GM11168 (cell line): Measurements from ENCODE around the gene BTBD9.

Experiments
- in situ Hi-C: fragments of 300-500 bp; cut with MboI; formaldehyde crosslinking; loops from one replicate; pipeline ENCODE4 v1.12.0; 2022; ENCODE audit warnings: low sequenced_read_pairs; ENCODE audit not compliant: unreplicated experiment

BTBD9 gene

GRCh38 chr6:38492031-38492430 is 147.7 kb downstream of the BTBD9 start:
- in situ Hi-C loops: loop anchor here (10.0 kb wide), 2 partner anchors 457 to 697 kb away; no protein-coding TSS in a partner anchor

- in situ Hi-C loops: loop anchor here (10.0 kb wide), 2 partner anchors 455 to 695 kb away; no protein-coding TSS in a partner anchor
These were observed 149.8 kb downstream of the BTBD9 start for GRCh38 chr6:38489951-38490350.

- in situ Hi-C loops: no loop called here
These were observed 152.3 kb downstream of the BTBD9 start for GRCh38 chr6:38487423-38487822.

GRCh38 chr6:38485488-38485887 is 154.2 kb downstream of the BTBD9 start:
- in situ Hi-C loops: no loop called here

- in situ Hi-C loops: no loop called here
These were observed 155.1 kb downstream of the BTBD9 start for GRCh38 chr6:38484656-38485055.

- in situ Hi-C loops: no loop called here
These were observed 156.2 kb downstream of the BTBD9 start for GRCh38 chr6:38483526-38483925.

- in situ Hi-C loops: no loop called here
These were observed 157.3 kb downstream of the BTBD9 start for GRCh38 chr6:38482466-38482865.

GRCh38 chr6:38481851-38482250 is 157.9 kb downstream of the BTBD9 start:
- in situ Hi-C loops: no loop called here

GRCh38 chr6:38481211-38481836 is 158.4 kb downstream of the BTBD9 start:
- in situ Hi-C loops: no loop called here

- in situ Hi-C loops: no loop called here
These were observed 159.7 kb downstream of the BTBD9 start for GRCh38 chr6:38480036-38480435.

GRCh38 chr6:38479331-38479730 is 160.4 kb downstream of the BTBD9 start:
- in situ Hi-C loops: no loop called here

- in situ Hi-C loops: no loop called here
These were observed 162.0 kb downstream of the BTBD9 start for GRCh38 chr6:38477680-38478260.

- in situ Hi-C loops: no loop called here
These were observed 162.8 kb downstream of the BTBD9 start for GRCh38 chr6:38476888-38477287.

- in situ Hi-C loops: no loop called here
These were observed 163.6 kb downstream of the BTBD9 start for GRCh38 chr6:38476141-38476540.

GRCh38 chr6:38470548-38470947 is 169.2 kb downstream of the BTBD9 start:
- in situ Hi-C loops: no loop called here

GRCh38 chr6:38467566-38467965 is 172.2 kb downstream of the BTBD9 start:
- in situ Hi-C loops: no loop called here

GRCh38 chr6:38460186-38460585 is 179.5 kb downstream of the BTBD9 start:
- in situ Hi-C loops: no loop called here

- in situ Hi-C loops: no loop called here
These were observed 180.4 kb downstream of the BTBD9 start for GRCh38 chr6:38459291-38459690.

- in situ Hi-C loops: loop anchor here (5.0 kb wide), 1 partner anchor 102 kb away; no protein-coding TSS in a partner anchor
These were observed 185.9 kb downstream of the BTBD9 start for GRCh38 chr6:38453861-38454260.

- in situ Hi-C loops: loop anchor here (5.0 kb wide), 1 partner anchor 101 kb away; no protein-coding TSS in a partner anchor
These were observed 186.7 kb downstream of the BTBD9 start for GRCh38 chr6:38452816-38453660.

GRCh38 chr6:38450717-38451116 is 189.0 kb downstream of the BTBD9 start:
- in situ Hi-C loops: loop anchor here (5.0 kb wide), 1 partner anchor 98 kb away; no protein-coding TSS in a partner anchor
